ENCODE measurements around the gene VTN. TPM values are rescaled to one million over a fixed set of nuclear protein-coding genes. Genes with fewer than 3 reads are reported as not detected.

Gene VTN
- polyA plus RNA-seq, 1 donor (not counting 4 experiments of a cell fraction or from before 2014, with no cell fraction given): not detected

GRCh38 chr17:28390984-28391383 lies 20.9 kb upstream of the VTN start:
- no peaks in the 10 kb centered on the region for H4K20me1 ChIP-seq (ENCODE audit: control insufficient read depth, extremely low read depth, insufficient read depth, low read length)
- no peaks in the 10 kb centered on the region for H3K27me3 ChIP-seq (ENCODE audit: control insufficient read depth, extremely low read depth, insufficient read depth, low read length)
- H3K4me3 ChIP-seq (ENCODE audit: control insufficient read depth in 2 of 3, extremely low read depth in 1 of 3, insufficient read depth in 2 of 3, low read depth in 1 of 3, low read length in 3 of 3): no peak overlapping the region
- no peaks in the 10 kb centered on the region for H3K9me3 ChIP-seq (ENCODE audit: control insufficient read depth, low read depth, low read length)
- TF ChIP-seq CTCF (optimal IDR thresholded peaks at IDR 0.05 in 1 of 3, IDR thresholded peaks at IDR 0.05 in 1 of 3, conservative IDR thresholded peaks at IDR 0.05 in 1 of 3; ENCODE audit: extremely low read depth in 1 of 3, insufficient read depth in 2 of 3, low read length in 3 of 3) (no peak), EZH2 (IDR thresholded peaks at IDR 0.05; ENCODE audit: low read length) (no peak)
- H3K9ac ChIP-seq (ENCODE audit: control insufficient read depth, extremely low read depth, insufficient read depth, low read length): no peak overlapping the region
- H3K4me1 ChIP-seq (ENCODE audit: control insufficient read depth, extremely low read depth, insufficient read depth, low read length): peaks cover 10% of the 10 kb centered on the region
- dilution Hi-C loops (cut with MboI; ENCODE audit: extremely low pct_ligation_motif_present, low sequenced_read_pairs): no loop called here
- FAIRE-seq: no peak
- H3K9me1 ChIP-seq (ENCODE audit: control insufficient read depth, extremely low read depth, insufficient read depth, low read length): no peaks in the 10 kb centered on the region
- no peak overlapping the region for H3K27ac ChIP-seq (ENCODE audit: control insufficient read depth, insufficient read depth, low read length)
- H3K36me3 ChIP-seq (ENCODE audit: control insufficient read depth in 2 of 2, extremely low read depth in 1 of 2, insufficient read depth in 2 of 2, low read length in 2 of 2): no peaks in the 10 kb centered on the region
- H3K4me2 ChIP-seq (ENCODE audit: control insufficient read depth, extremely low read depth, insufficient read depth, low read depth, low read length): no peak overlapping the region
- DNase-seq (ENCODE audit: low read depth, low spot score): no peak
- no peaks in the 10 kb centered on the region for H3K79me2 ChIP-seq (ENCODE audit: control insufficient read depth, insufficient read depth, low read length)
- H2AFZ ChIP-seq (ENCODE audit: control insufficient read depth, low read length): no peak overlapping the region

GRCh38 chr17:28390563-28390962 lies 20.5 kb upstream of the VTN start:
- Histone ChIP-seq H3K4me2 (ENCODE audit: control insufficient read depth, extremely low read depth, insufficient read depth, low read depth, low read length) (no peak overlapping the region), H3K9me3 (ENCODE audit: control insufficient read depth, low read depth, low read length) (no peaks in the 10 kb centered on the region), H2AFZ (ENCODE audit: control insufficient read depth, low read length) (no peak overlapping the region), H3K79me2 (ENCODE audit: control insufficient read depth, insufficient read depth, low read length) (no peaks in the 10 kb centered on the region), H3K36me3 (ENCODE audit: control insufficient read depth in 2 of 2, extremely low read depth in 1 of 2, insufficient read depth in 2 of 2, low read length in 2 of 2) (no peaks in the 10 kb centered on the region), H3K27ac (ENCODE audit: control insufficient read depth, insufficient read depth, low read length) (no peak overlapping the region), H3K4me3 (ENCODE audit: control insufficient read depth in 2 of 3, extremely low read depth in 1 of 3, insufficient read depth in 2 of 3, low read depth in 1 of 3, low read length in 3 of 3) (no peak overlapping the region), H3K27me3 (ENCODE audit: control insufficient read depth, extremely low read depth, insufficient read depth, low read length) (no peaks in the 10 kb centered on the region), H4K20me1 (ENCODE audit: control insufficient read depth, extremely low read depth, insufficient read depth, low read length) (no peaks in the 10 kb centered on the region), H3K9me1 (ENCODE audit: control insufficient read depth, extremely low read depth, insufficient read depth, low read length) (no peaks in the 10 kb centered on the region), H3K4me1 (ENCODE audit: control insufficient read depth, extremely low read depth, insufficient read depth, low read length) (peaks cover 10% of the 10 kb centered on the region), H3K9ac (ENCODE audit: control insufficient read depth, extremely low read depth, insufficient read depth, low read length) (no peak overlapping the region)
- DNase-seq (ENCODE audit: low read depth, low spot score) (no peak), FAIRE-seq (no peak)
- TF ChIP-seq EZH2 (IDR thresholded peaks at IDR 0.05; ENCODE audit: low read length) (no peak), CTCF (optimal IDR thresholded peaks at IDR 0.05 in 1 of 3, IDR thresholded peaks at IDR 0.05 in 1 of 3, conservative IDR thresholded peaks at IDR 0.05 in 1 of 3; ENCODE audit: extremely low read depth in 1 of 3, insufficient read depth in 2 of 3, low read length in 3 of 3) (no peak)
- dilution Hi-C loops (cut with MboI; ENCODE audit: extremely low pct_ligation_motif_present, low sequenced_read_pairs): no loop called here

Measured in keratinocyte (primary cell).